ENCODE results near the gene ACTR3.
A peak's percentile ranks its signal among the peaks of the same experiment; 100 is the strongest.

Gene ACTR3

GRCh38 chr2:113910967-113911678 lies 21.2 kb downstream of the ACTR3 start:
- no peak for TF ChIP-seq CTCF (IDR thresholded peaks at IDR 0.05; ENCODE audit: low read depth, low read length, missing control alignments)
- no peak overlapping the region for H3K4me3 ChIP-seq (ENCODE audit: low read depth, low read length)
- DNase-seq (ENCODE audit: low read depth): no peak
- in situ Hi-C loops (cut with HindIII; ENCODE audit: low sequenced_read_pairs): no loop called here

GRCh38 chr2:113915082-113915819 lies 25.4 kb downstream of the ACTR3 start:
- no peak for DNase-seq (ENCODE audit: low read depth)
- H3K4me3 ChIP-seq (ENCODE audit: low read depth, low read length): no peak overlapping the region
- no peak for TF ChIP-seq CTCF (IDR thresholded peaks at IDR 0.05; ENCODE audit: low read depth, low read length, missing control alignments)
- in situ Hi-C loops (cut with HindIII; ENCODE audit: low sequenced_read_pairs): no loop called here

GRCh38 chr2:113918229-113918628 lies 28.3 kb downstream of the ACTR3 start:
- no peak for DNase-seq (ENCODE audit: low read depth)
- TF ChIP-seq CTCF (IDR thresholded peaks at IDR 0.05; ENCODE audit: low read depth, low read length, missing control alignments): no peak
- in situ Hi-C loops (cut with HindIII; ENCODE audit: low sequenced_read_pairs): no loop called here
- no peak overlapping the region for H3K4me3 ChIP-seq (ENCODE audit: low read depth, low read length)

GRCh38 chr2:113920996-113921395 lies 31.1 kb downstream of the ACTR3 start:
- H3K4me3 ChIP-seq (ENCODE audit: low read depth, low read length): no peak overlapping the region
- in situ Hi-C loops (cut with HindIII; ENCODE audit: low sequenced_read_pairs): no loop called here
- TF ChIP-seq CTCF (IDR thresholded peaks at IDR 0.05; ENCODE audit: low read depth, low read length, missing control alignments): no peak
- DNase-seq (ENCODE audit: low read depth): peak; percentile 35

- in situ Hi-C loops (cut with HindIII; ENCODE audit: low sequenced_read_pairs): no loop called here
- DNase-seq (ENCODE audit: low read depth): no peak
These were observed 32.4 kb downstream of the ACTR3 start for GRCh38 chr2:113922335-113922734.

GRCh38 chr2:113922784-113923183 lies 32.9 kb downstream of the ACTR3 start:
- in situ Hi-C loops (cut with HindIII; ENCODE audit: low sequenced_read_pairs): no loop called here
- no peak overlapping the region for H3K4me3 ChIP-seq (ENCODE audit: low read depth, low read length)
- TF ChIP-seq CTCF (IDR thresholded peaks at IDR 0.05; ENCODE audit: low read depth, low read length, missing control alignments): no peak
- DNase-seq (ENCODE audit: low read depth): no peak

More at GRCh38 chr2:113922335-113922734, 32.4 kb downstream of the ACTR3 start:
- no peak overlapping the region for H3K4me3 ChIP-seq (ENCODE audit: low read depth, low read length)
- no peak for TF ChIP-seq CTCF (IDR thresholded peaks at IDR 0.05; ENCODE audit: low read depth, low read length, missing control alignments)

Measured in astrocyte of the cerebellum (primary cell).